KOPT-K1 (cell line): ENCODE data around the gene GTF2H3.
"Not testable (repeated sequence)": the region's sequence is repeated elsewhere in the genome, so short reads cannot be mapped to it uniquely, and the experiment has no call there.

Experiments
- H3K27ac ChIP-seq: fragments of 200-600 bp; sonication (generic); 2 replicates; pipeline ENCODE4 v1.5.1; 2016; ENCODE audit warnings: antibody characterized with exemption, mild to moderate bottlenecking, low read depth, low read length; ENCODE audit not compliant: poor library complexity, severe bottlenecking
- H3K36me3 ChIP-seq: fragments of 200-600 bp; sonication (generic); 2 replicates; pipeline ENCODE4 v1.5.1; 2017; ENCODE audit warnings: antibody characterized with exemption, mild to moderate bottlenecking, low read length, moderate library complexity; ENCODE audit not compliant: insufficient read depth
- H3K9me3 ChIP-seq: fragments of 200-600 bp; sonication (generic); 2 replicates; pipeline ENCODE4 v1.5.1; 2017; ENCODE audit warnings: antibody characterized with exemption, low read length, mild to moderate bottlenecking; ENCODE audit not compliant: insufficient read depth, poor library complexity, severe bottlenecking

The GTF2H3 gene

GRCh38 chr12:123633379-123634141, at the start of gene GTF2H3, which contains the start of gene EIF2B1:
TSS of gene GTF2H3 (plus strand) at chr12:123633829. CDS start at chr12:123633860, 31 bp downstream.
TSS of gene EIF2B1 (minus strand) at chr12:123633686. CDS start at chr12:123633557, 129 bp downstream.
- Histone ChIP-seq H3K27ac (peak within 1 kb of the TSS; percentile 80), H3K36me3 (peaks cover 38% of the 10 kb centered on the region), H3K9me3 (no peaks in the 10 kb centered on the region)

- Histone ChIP-seq H3K9me3 (no peaks in the 10 kb centered on the region), H3K36me3 (peaks cover 99% of the 10 kb centered on the region), H3K27ac (no peak overlapping the region)
These were observed 41.7 kb upstream of the GTF2H3 start for GRCh38 chr12:123591702-123592481.

GRCh38 chr12:123595729-123596128, 37.9 kb upstream of the GTF2H3 start:
- Histone ChIP-seq H3K36me3 (peaks cover 92% of the 10 kb centered on the region), H3K27ac (no peak overlapping the region)

GRCh38 chr12:123597100-123597499, 36.5 kb upstream of the GTF2H3 start:
- Histone ChIP-seq H3K27ac (no peak overlapping the region), H3K36me3 (peaks cover 78% of the 10 kb centered on the region)

More at GRCh38 chr12:123595729-123596128, 37.9 kb upstream of the GTF2H3 start:
- H3K9me3 ChIP-seq, result no peaks in the 10 kb centered on the region

DNA sequence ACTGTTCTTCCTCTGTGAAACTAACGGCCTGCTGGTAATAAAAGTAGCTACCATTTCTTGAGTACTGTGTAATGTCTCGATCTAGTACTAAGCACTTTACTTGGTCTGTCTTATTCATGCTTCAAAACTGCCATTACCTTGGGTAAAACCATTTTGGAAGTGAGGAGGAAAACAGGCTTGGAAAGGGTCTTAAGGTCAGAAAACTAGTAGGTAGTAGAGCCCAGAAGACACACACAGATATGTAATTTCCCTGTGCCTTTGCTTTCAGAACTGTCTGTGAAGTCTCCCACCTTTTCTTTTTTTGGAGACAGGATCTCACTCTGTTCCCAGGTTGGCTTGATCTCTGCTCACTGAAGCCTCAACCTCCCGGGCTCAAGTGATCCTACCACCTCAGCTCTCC, 35.1 kb upstream of the GTF2H3 start:
- Histone ChIP-seq H3K27ac (no peak overlapping the region), H3K9me3 (no peaks in the 10 kb centered on the region), H3K36me3 (peaks cover 64% of the 10 kb centered on the region)

More at GRCh38 chr12:123597100-123597499, 36.5 kb upstream of the GTF2H3 start:
- no peaks in the 10 kb centered on the region for H3K9me3 ChIP-seq

DNA sequence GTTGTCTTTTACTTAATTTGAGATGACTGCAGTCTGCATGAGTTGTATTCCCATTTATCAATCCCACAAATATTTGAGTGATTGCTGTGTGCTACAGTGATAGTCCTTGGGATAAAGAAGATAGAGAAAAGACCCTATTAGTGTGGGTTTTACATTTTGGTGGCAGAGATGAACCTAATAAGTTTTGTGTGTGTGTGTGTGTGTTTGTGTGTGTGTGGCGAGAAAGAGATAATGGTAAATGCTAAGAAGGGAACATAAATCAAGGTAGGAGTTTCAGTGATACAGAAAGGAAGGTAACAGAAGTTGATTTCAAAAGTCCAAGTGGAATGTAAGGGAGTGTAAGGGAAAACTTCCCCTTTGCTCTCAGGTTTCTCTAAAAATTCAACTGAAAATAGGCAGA, 34.3 kb upstream of the GTF2H3 start:
- Histone ChIP-seq H3K27ac (no peak overlapping the region), H3K9me3 (no peaks in the 10 kb centered on the region), H3K36me3 (peaks cover 64% of the 10 kb centered on the region)

DNA sequence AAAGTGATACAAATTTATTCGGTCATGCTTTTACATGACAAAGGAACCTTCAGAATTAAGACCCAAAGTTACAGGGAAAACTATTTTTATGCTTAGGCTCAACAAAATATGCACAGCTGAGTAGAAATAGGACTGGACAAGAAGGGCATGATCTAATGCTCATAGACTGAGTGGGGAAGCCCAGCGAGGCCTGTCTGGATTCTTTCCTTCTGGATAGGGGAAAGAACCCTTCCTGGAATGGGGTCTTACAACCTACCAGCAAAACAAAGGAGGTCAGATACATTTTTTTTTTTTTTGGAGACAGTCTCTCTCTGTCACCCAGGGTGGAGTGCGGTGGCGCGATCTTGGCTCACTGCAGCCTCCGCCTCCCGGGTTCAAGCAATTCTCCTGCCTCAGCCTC, 33.9 kb upstream of the GTF2H3 start:
- peaks cover 64% of the 10 kb centered on the region for H3K36me3 ChIP-seq
- H3K9me3 ChIP-seq, result no peaks in the 10 kb centered on the region
- no peak overlapping the region for H3K27ac ChIP-seq

DNA sequence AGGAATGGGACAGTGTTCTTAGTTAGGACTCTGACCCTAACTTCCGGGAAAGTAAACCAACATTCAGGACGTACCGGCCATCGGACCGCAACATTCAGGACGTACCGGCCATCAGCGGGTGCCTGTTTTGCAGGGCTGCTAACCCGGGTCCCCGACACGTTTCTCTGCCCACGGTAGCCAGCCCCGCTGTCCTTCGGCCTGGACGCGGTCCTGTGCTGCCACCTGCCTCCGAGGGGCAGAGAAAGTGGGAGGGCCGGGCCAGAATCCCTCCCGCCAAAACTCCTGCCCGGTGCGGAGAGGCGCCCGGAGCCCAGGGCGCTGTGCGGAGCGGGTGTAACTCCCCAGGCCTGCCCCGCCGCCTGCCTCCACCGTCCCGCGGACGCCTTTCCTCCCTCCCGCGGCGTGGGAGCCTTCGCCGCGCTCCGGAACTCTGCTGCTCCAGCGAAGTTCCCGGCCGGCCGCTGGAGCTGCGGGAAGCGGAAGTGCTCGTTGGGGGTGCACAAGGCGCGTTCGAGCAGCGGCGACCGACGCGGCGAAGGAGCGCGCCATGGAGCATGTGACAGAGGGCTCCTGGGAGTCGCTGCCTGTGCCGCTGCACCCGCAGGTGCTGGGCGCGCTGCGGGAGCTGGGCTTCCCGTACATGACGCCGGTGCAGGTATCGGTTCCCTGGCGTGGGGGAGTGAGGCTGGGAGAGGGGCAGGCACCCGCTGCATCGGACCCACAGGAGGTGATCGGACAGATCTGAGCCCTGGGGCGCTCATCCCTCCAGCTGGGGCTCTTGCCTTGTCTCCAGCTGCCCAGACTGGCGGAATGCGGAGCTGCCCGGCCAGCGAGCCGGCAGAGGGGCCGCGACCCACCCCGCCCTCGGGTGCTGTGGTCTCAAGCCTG, 31.8 kb upstream of the GTF2H3 start, which contains the start of gene DDX55:
TSS of gene DDX55 (plus strand) at position 498 of the 888 bp plus-strand sequence. CDS start at position 548, 50 bp downstream.
- Histone ChIP-seq H3K9me3 (no peaks in the 10 kb centered on the region), H3K36me3 (peaks cover 65% of the 10 kb centered on the region), H3K27ac (peak within 1 kb of the TSS; percentile 94)

DNA sequence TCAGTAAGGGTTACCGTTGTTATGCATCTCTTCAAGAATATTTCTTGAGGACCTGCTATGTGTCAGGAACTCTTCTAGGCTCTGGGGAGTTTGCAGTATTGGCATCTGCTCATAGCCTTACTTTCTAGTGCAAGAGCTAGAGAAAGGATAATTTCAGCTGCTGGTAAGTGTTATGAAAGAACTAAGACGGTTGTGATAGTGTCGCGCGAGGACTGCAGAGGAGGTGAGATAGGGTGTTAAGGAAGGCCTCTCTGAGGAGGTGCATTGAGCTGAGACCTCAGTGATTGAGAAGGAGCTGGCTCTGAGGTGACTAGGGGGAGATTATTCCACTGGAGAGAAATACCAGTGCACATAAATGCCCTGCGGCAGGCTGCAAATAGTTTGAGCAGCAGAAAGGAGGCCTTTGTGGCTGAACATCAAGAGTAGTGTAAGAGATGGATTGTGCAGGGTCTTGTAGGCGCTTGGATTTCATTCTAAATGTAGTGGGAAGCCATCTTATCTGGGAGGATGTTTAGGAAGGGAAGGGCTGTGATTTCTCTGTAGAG, 30.9 kb upstream of the GTF2H3 start:
- peaks cover 65% of the 10 kb centered on the region for H3K36me3 ChIP-seq
- no peaks in the 10 kb centered on the region for H3K9me3 ChIP-seq
- peak overlapping the region; percentile 94 for H3K27ac ChIP-seq

DNA sequence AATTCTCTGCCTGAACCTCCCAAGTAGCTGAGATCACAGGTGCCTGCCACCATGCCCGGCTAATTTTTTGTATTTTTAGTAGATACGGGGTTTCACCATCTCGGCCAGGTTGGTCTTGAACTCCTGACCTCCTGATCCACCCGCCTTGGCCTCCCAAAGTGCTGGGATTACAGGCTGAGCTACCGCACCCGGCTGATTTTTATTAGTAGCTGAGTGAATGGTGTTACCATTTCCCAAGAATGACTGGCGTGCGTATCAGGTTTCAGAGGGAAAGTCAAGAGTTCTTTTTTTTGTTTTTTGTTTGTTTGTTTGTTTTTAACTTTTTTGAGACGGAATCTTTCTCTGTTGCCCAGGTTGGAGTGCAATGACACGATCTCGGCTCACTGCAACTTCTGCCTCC, 30.1 kb upstream of the GTF2H3 start:
- H3K36me3 ChIP-seq, result peaks cover 65% of the 10 kb centered on the region
- H3K27ac ChIP-seq, H3K9me3 ChIP-seq: not testable (repeated sequence)

GRCh38 chr12:123607756-123608155, 25.9 kb upstream of the GTF2H3 start:
- H3K27ac ChIP-seq, result no peak overlapping the region

GRCh38 chr12:123608182-123608581, 25.4 kb upstream of the GTF2H3 start:
- H3K36me3 ChIP-seq, result peaks cover 96% of the 10 kb centered on the region

More at GRCh38 chr12:123607756-123608155, 25.9 kb upstream of the GTF2H3 start:
- Histone ChIP-seq H3K9me3 (no peaks in the 10 kb centered on the region), H3K36me3 (peaks cover 92% of the 10 kb centered on the region)

GRCh38 chr12:123614110-123614509, 19.5 kb upstream of the GTF2H3 start:
- Histone ChIP-seq H3K36me3 (peaks cover 100% of the 10 kb centered on the region), H3K9me3 (no peaks in the 10 kb centered on the region), H3K27ac (no peak overlapping the region)

More at GRCh38 chr12:123608182-123608581, 25.4 kb upstream of the GTF2H3 start:
- Histone ChIP-seq H3K9me3 (no peaks in the 10 kb centered on the region), H3K27ac (no peak overlapping the region)

GRCh38 chr12:123614531-123614930, 19.1 kb upstream of the GTF2H3 start:
- H3K36me3 ChIP-seq, result peaks cover 100% of the 10 kb centered on the region
- no peaks in the 10 kb centered on the region for H3K9me3 ChIP-seq
- no peak overlapping the region for H3K27ac ChIP-seq
